ENCODE results near the gene SPEM3.

Gene SPEM3

DNA sequence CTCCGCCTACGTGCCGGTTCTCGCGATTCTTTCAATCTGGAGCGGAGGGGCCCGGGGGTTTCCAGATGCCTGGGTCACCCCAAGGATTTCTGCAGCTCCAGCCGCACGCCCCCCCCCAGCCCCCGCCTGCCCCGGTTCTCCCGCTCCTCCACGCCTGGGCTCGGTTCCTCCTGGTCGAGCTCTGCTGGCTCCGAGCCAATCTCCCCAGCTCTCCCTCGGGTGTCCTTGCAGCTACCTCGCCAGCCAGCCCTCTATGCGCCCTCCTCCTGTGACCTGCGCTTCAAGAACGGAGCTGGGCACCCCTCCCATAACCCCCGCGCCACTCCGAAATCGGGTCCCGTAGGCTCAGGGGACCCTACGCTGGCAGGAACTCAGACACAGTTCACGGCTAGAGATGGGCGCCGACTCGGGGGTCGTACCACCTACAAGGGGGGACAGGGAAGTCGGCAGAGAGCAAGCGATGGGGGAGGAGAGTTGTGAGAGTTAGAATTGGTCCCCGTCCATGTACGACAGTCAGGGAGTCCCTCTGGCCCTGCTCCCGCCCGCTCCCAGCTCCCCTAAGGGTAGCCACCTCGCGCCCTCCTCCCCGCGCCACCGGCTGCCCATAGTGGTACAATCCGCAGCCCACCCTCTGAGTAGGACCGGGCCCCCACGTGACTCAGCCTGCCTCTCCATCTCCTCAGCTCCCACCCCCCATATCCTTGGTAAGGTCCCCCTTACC is 11.6 kb downstream of the SPEM3 start:
- no peaks in the 10 kb centered on the region for H3K9me3 ChIP-seq (ENCODE audit: insufficient read depth, low read length)
- peaks cover 60% of the 10 kb centered on the region for H3K27me3 ChIP-seq (ENCODE audit: insufficient read depth, insufficient read length)
- TF ChIP-seq YY1 (IDR thresholded peaks at IDR 0.05; ENCODE audit: insufficient read depth, insufficient read length) (no peak), SUZ12 (IDR thresholded peaks at IDR 0.05; ENCODE audit: extremely low read depth, insufficient read depth, insufficient read length) (no peak), ZNF274 (IDR thresholded peaks at IDR 0.05; ENCODE audit: low read depth, low read length) (no peak)
- peak overlapping the region; percentile 93 for H3K9ac ChIP-seq (ENCODE audit: insufficient read length, low read depth)
- H3K4me1 ChIP-seq (ENCODE audit: insufficient read depth, insufficient read length), result peaks cover 9% of the 10 kb centered on the region
- peak overlapping the region; percentile 81 for H3K4me3 ChIP-seq (ENCODE audit: insufficient read length, low read depth)
- no peaks in the 10 kb centered on the region for H3K36me3 ChIP-seq (ENCODE audit: insufficient read depth, insufficient read length, low read length)
- DNase-seq (ENCODE audit: low read depth, low spot score), result no peak

DNA sequence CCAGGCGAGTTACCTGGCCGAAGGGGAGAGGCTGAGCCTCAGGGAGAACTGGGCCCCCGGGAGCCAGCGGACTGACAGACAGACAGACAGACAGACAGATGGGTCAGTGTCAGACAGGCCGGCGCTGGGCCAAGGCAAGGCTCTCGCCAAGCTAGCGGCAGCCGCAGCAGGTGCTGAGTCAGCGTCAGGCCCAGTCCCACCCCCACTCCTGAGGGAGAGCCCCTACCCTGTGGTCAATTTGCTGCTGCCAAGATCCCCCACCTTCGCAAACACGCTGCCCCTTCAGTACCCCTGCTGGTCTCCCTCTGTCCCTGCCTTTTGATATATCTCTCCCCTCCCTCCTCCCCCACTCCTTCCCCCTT is 12.2 kb downstream of the SPEM3 start:
- TF ChIP-seq ZNF274 (IDR thresholded peaks at IDR 0.05; ENCODE audit: low read depth, low read length), result no peak
- TF ChIP-seq YY1 (IDR thresholded peaks at IDR 0.05; ENCODE audit: insufficient read depth, insufficient read length), result no peak
- no peak for TF ChIP-seq SUZ12 (IDR thresholded peaks at IDR 0.05; ENCODE audit: extremely low read depth, insufficient read depth, insufficient read length)
- Histone ChIP-seq H3K4me3 (ENCODE audit: insufficient read length, low read depth) (peak overlapping the region; percentile 81), H3K9me3 (ENCODE audit: insufficient read depth, low read length) (no peaks in the 10 kb centered on the region), H3K9ac (ENCODE audit: insufficient read length, low read depth) (peak overlapping the region; percentile 93), H3K27me3 (ENCODE audit: insufficient read depth, insufficient read length) (peaks cover 60% of the 10 kb centered on the region), H3K36me3 (ENCODE audit: insufficient read depth, insufficient read length, low read length) (no peaks in the 10 kb centered on the region), H3K4me1 (ENCODE audit: insufficient read depth, insufficient read length) (peaks cover 9% of the 10 kb centered on the region)
- no peak for DNase-seq (ENCODE audit: low read depth, low spot score)

DNA sequence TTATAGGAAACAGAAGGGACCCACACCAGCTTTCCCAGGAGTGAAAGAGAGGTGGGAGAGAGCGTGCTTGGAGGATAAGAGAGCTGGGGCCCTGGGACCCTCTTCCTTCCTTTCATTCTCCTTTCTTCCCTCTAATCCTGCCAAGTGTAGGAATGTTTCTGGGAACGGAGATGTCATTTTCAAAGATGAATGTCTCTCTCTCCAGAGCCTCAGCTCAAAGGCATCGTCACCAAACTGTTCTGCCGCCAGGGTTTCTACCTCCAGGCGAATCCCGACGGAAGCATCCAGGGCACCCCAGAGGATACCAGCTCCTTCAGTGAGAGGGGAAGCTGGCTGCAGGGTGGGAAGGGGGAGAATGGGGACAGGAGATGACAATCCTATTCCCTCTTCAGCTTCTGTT is 12.6 kb downstream of the SPEM3 start:
- H3K4me1 ChIP-seq (ENCODE audit: insufficient read depth, insufficient read length), result peaks cover 9% of the 10 kb centered on the region

DNA sequence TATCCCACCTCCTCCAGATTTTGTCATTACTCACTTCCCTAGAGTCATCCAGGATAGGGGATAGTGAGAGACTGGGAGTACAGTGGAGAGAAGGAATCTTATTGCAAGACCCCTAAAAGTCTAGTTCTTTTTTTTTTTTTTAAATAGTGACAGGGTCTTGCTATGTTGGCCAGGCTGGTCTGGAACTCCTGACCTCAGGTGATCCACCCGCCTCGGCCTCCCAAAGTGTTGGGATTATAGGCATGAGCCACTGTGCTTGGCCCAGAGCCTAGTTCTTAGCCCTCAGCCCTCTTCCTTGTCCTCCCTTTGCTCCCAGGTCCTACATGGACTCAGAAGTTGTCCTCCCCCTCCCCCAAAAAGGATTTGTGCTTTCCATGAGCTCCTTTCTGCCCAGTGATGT is 13.5 kb downstream of the SPEM3 start:
- Histone ChIP-seq H3K36me3 (ENCODE audit: insufficient read depth, insufficient read length, low read length) (no peaks in the 10 kb centered on the region), H3K9ac (ENCODE audit: insufficient read length, low read depth) (no peak overlapping the region), H3K27me3 (ENCODE audit: insufficient read depth, insufficient read length) (peaks cover 54% of the 10 kb centered on the region), H3K9me3 (ENCODE audit: insufficient read depth, low read length) (no peaks in the 10 kb centered on the region), H3K4me3 (ENCODE audit: insufficient read length, low read depth) (no peak overlapping the region), H3K4me1 (ENCODE audit: insufficient read depth, insufficient read length) (peaks cover 11% of the 10 kb centered on the region)
- TF ChIP-seq YY1 (IDR thresholded peaks at IDR 0.05; ENCODE audit: insufficient read depth, insufficient read length), result no peak
- TF ChIP-seq SUZ12 (IDR thresholded peaks at IDR 0.05; ENCODE audit: extremely low read depth, insufficient read depth, insufficient read length), result no peak
- TF ChIP-seq ZNF274 (IDR thresholded peaks at IDR 0.05; ENCODE audit: low read depth, low read length), result no peak
- DNase-seq (ENCODE audit: low read depth, low spot score), result no peak

More for the DNA sequence above, 12.6 kb downstream of the SPEM3 start:
- Histone ChIP-seq H3K36me3 (ENCODE audit: insufficient read depth, insufficient read length, low read length) (no peaks in the 10 kb centered on the region), H3K9ac (ENCODE audit: insufficient read length, low read depth) (peak overlapping the region; percentile 93), H3K27me3 (ENCODE audit: insufficient read depth, insufficient read length) (peaks cover 58% of the 10 kb centered on the region), H3K9me3 (ENCODE audit: insufficient read depth, low read length) (no peaks in the 10 kb centered on the region), H3K4me3 (ENCODE audit: insufficient read length, low read depth) (no peak overlapping the region)
- no peak for DNase-seq (ENCODE audit: low read depth, low spot score)
- TF ChIP-seq YY1 (IDR thresholded peaks at IDR 0.05; ENCODE audit: insufficient read depth, insufficient read length) (no peak), SUZ12 (IDR thresholded peaks at IDR 0.05; ENCODE audit: extremely low read depth, insufficient read depth, insufficient read length) (no peak), ZNF274 (IDR thresholded peaks at IDR 0.05; ENCODE audit: low read depth, low read length) (no peak)

- Histone ChIP-seq H3K27me3 (ENCODE audit: insufficient read depth, insufficient read length) (peaks cover 39% of the 10 kb centered on the region), H3K9ac (ENCODE audit: insufficient read length, low read depth) (no peak overlapping the region), H3K4me3 (ENCODE audit: insufficient read length, low read depth) (no peak overlapping the region), H3K36me3 (ENCODE audit: insufficient read depth, insufficient read length, low read length) (no peaks in the 10 kb centered on the region), H3K4me1 (ENCODE audit: insufficient read depth, insufficient read length) (peaks cover 4% of the 10 kb centered on the region), H3K9me3 (ENCODE audit: insufficient read depth, low read length) (no peaks in the 10 kb centered on the region)
- no peak for DNase-seq (ENCODE audit: low read depth, low spot score)
- TF ChIP-seq SUZ12 (IDR thresholded peaks at IDR 0.05; ENCODE audit: extremely low read depth, insufficient read depth, insufficient read length) (no peak), ZNF274 (IDR thresholded peaks at IDR 0.05; ENCODE audit: low read depth, low read length) (no peak), YY1 (IDR thresholded peaks at IDR 0.05; ENCODE audit: insufficient read depth, insufficient read length) (no peak)
Measured at GRCh38 chr17:7443499-7444485, 15.1 kb downstream of the SPEM3 start.

- DNase-seq (ENCODE audit: low read depth, low spot score), result no peak
- Histone ChIP-seq H3K4me1 (ENCODE audit: insufficient read depth, insufficient read length) (peaks cover 4% of the 10 kb centered on the region), H3K27me3 (ENCODE audit: insufficient read depth, insufficient read length) (peaks cover 29% of the 10 kb centered on the region), H3K9ac (ENCODE audit: insufficient read length, low read depth) (peak within 1 kb of the TSS; percentile 72), H3K4me3 (ENCODE audit: insufficient read length, low read depth) (peak within 1 kb of the TSS; percentile 42), H3K9me3 (ENCODE audit: insufficient read depth, low read length) (no peaks in the 10 kb centered on the region), H3K36me3 (ENCODE audit: insufficient read depth, insufficient read length, low read length) (no peaks in the 10 kb centered on the region)
- no peak for TF ChIP-seq ZNF274 (IDR thresholded peaks at IDR 0.05; ENCODE audit: low read depth, low read length)
- no peak for TF ChIP-seq SUZ12 (IDR thresholded peaks at IDR 0.05; ENCODE audit: extremely low read depth, insufficient read depth, insufficient read length)
- TF ChIP-seq YY1 (IDR thresholded peaks at IDR 0.05; ENCODE audit: insufficient read depth, insufficient read length), result no peak
Measured at GRCh38 chr17:7444682-7445618, 16.3 kb downstream of the SPEM3 start, which contains the start of gene CHRNB1. Gene CHRNB1, plus strand, starts transcription at chr17:7445061. Its CDS starts 67 bp downstream, at chr17:7445128.

All from NT2/D1 (cell line).